ENCODE data around the gene WAS. TPM values are rescaled to one million over a fixed set of nuclear protein-coding genes. Genes with fewer than 3 reads are reported as not detected.
"Not testable (repeated sequence)": the region's sequence is repeated elsewhere in the genome, so short reads cannot be mapped to it uniquely, and the experiment has no call there.

Gene WAS
- total RNA-seq, 4 donors from 2014 or later: 1.4 to 4.8 (median 3.3) TPM

DNA sequence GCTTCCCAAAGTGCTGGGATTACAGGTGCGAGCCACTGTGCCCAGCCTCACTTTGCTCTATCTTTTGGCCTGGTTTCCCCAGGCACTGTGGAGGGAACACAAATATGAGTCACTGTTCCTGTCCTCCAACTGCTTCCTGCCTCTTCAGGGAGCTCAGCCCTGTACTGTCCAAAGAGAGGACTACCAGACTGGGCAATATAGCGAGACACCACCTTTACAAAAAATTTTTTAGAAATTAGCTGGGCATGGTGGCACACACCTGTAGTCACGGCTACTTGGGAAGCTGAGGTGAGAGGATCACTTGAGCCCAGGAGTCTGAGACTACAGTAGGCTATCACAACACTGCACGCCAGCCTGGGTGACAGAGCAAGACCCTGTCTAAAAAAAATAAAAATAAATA lies 16.9 kb upstream of the WAS start:
- no peak overlapping the region for H3K4me3 ChIP-seq (replicated peaks in 1 of 3)
- no peak for TF ChIP-seq POLR2A (IDR thresholded peaks at IDR 0.05)
- TF ChIP-seq, protein P1, sequence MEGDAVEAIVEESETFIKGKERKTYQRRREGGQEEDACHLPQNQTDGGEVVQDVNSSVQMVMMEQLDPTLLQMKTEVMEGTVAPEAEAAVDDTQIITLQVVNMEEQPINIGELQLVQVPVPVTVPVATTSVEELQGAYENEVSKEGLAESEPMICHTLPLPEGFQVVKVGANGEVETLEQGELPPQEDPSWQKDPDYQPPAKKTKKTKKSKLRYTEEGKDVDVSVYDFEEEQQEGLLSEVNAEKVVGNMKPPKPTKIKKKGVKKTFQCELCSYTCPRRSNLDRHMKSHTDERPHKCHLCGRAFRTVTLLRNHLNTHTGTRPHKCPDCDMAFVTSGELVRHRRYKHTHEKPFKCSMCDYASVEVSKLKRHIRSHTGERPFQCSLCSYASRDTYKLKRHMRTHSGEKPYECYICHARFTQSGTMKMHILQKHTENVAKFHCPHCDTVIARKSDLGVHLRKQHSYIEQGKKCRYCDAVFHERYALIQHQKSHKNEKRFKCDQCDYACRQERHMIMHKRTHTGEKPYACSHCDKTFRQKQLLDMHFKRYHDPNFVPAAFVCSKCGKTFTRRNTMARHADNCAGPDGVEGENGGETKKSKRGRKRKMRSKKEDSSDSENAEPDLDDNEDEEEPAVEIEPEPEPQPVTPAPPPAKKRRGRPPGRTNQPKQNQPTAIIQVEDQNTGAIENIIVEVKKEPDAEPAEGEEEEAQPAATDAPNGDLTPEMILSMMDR (IDR thresholded peaks at IDR 0.05): no peak
- no peak for DNase-seq
- no peak overlapping the region for H3K27ac ChIP-seq
- intact Hi-C loops (cut with DNase I): no loop called here
- H3K27me3 ChIP-seq: no peaks in the 10 kb centered on the region
- WGBS, 2 donors: 81 to 90% methylated on average over 4 of the region's 4 CpGs
- H3K9me3 ChIP-seq: no peaks in the 10 kb centered on the region
- H3K4me1 ChIP-seq: no peaks in the 10 kb centered on the region
- no peaks in the 10 kb centered on the region for H3K36me3 ChIP-seq

GRCh38 chrX:48667509-48667908 lies 16.1 kb upstream of the WAS start:
- H3K4me3 ChIP-seq (replicated peaks in 1 of 3): no peak overlapping the region
- no peaks in the 10 kb centered on the region for H3K4me1 ChIP-seq
- 81 to 83% methylated on average over 4 of the region's 4 CpGs for WGBS, 2 donors
- no peaks in the 10 kb centered on the region for H3K36me3 ChIP-seq
- no peak overlapping the region for H3K27ac ChIP-seq
- intact Hi-C loops (cut with DNase I): no loop called here
- no peak for DNase-seq
- no peaks in the 10 kb centered on the region for H3K27me3 ChIP-seq
- no peaks in the 10 kb centered on the region for H3K9me3 ChIP-seq
- TF ChIP-seq, protein P1 (IDR thresholded peaks at IDR 0.05): no peak
- no peak for TF ChIP-seq POLR2A (IDR thresholded peaks at IDR 0.05)

- not testable (repeated sequence) for DNase-seq
- WGBS, 2 donors: 82 to 83% methylated on average over 4 to 11 of the region's 11 CpGs
These were observed 15.4 kb upstream of the WAS start for GRCh38 chrX:48668187-48668586.

DNA sequence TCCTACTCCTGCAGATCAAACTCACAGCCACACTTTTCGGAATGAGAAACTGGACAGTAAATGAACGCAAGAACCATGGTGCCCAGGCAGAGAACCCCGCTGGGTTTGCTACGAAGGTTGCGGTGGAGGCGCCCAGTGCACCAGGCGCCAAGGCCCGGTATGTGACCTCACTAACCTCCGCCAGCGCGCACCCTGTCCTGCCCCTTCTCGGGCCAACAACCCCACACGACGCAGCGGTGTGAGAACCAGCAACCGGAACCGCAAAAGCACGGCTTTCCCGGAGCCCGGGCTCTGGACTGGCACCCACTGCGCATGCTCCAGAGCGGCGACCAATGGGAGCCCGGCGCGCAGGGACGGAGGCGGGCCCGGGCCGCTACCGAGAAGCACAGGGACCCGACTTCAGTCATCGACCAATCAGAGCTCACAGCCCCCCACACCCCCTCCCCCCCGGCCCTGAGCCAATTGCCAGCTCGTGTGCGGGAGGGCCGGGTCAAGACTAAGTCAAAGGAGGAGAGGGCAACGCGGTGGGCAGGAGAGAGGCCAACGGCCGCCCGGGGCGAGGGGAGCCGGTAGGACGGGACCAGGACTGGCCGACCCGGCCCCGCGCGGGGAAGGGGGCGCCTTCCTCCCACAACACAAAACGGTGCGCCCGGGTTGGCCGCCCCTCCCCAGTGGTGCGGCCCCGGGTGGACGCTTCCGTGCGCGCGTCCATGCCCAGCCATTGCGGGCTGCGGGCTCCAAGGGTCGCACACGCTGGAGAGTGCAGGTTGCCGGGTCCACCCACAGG lies 7.3 kb upstream of the WAS start:
- Histone ChIP-seq H3K4me1 (no peaks in the 10 kb centered on the region), H3K27me3 (no peaks in the 10 kb centered on the region), H3K4me3 (replicated peaks in 1 of 3) (peak overlapping the region; percentile 39 to 63 (median 47)), H3K27ac (peak overlapping the region; percentile 37 to 69 (median 55)), H3K9me3 (no peaks in the 10 kb centered on the region), H3K36me3 (no peaks in the 10 kb centered on the region)
- TF ChIP-seq, protein P1 (IDR thresholded peaks at IDR 0.05): no peak
- peak in 1 of 2 donors; percentile 71 for TF ChIP-seq POLR2A (IDR thresholded peaks at IDR 0.05)
- peak; percentile 87 to 88 for DNase-seq
- WGBS, 2 donors: 0% methylated on average over 1 to 2 of the region's 67 CpGs
- intact Hi-C loops (cut with DNase I): no loop called here

More at GRCh38 chrX:48668187-48668586, 15.4 kb upstream of the WAS start:
- intact Hi-C loops (cut with DNase I); H3K27me3 ChIP-seq; H3K9me3 ChIP-seq; H3K4me3 ChIP-seq (replicated peaks in 1 of 3); H3K27ac ChIP-seq; H3K4me1 ChIP-seq; H3K36me3 ChIP-seq: not testable (repeated sequence)

DNA sequence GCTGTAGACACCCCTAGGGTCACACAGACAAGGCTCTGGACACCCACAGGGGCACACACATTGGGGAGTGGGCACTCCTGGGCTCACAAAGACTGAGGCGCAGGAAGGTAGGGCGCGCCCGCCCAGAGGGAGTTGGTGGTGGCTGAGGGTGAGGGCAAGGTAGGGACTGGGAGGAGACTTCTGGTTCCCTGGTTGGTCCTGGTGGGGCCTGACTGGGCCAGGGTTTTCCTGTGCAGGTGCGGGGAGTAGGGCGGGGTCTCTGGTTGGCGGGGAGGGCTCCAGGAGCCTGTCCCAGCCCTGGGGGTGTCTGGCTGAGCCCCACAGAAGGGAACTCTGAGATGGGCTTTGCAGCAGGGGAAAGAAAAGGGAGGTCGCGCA lies 6.7 kb upstream of the WAS start:
- DNase-seq: peak in 1 of 2 donors; percentile 7
- WGBS, 2 donors: 11 to 17% methylated on average over 2 to 3 of the region's 9 CpGs
- H3K9me3 ChIP-seq: no peaks in the 10 kb centered on the region
- intact Hi-C loops (cut with DNase I): no loop called here
- H3K27me3 ChIP-seq: no peaks in the 10 kb centered on the region
- no peaks in the 10 kb centered on the region for H3K4me1 ChIP-seq
- no peaks in the 10 kb centered on the region for H3K36me3 ChIP-seq
- H3K27ac ChIP-seq: peak overlapping the region in 2 of 3 donors; percentile 37 to 63
- TF ChIP-seq POLR2A (IDR thresholded peaks at IDR 0.05): no peak
- TF ChIP-seq, protein P1 (IDR thresholded peaks at IDR 0.05): no peak
- H3K4me3 ChIP-seq (replicated peaks in 1 of 3): peak overlapping the region; percentile 39 to 63 (median 47)
